ENCODE measurements around the gene CUBN.

DNA sequence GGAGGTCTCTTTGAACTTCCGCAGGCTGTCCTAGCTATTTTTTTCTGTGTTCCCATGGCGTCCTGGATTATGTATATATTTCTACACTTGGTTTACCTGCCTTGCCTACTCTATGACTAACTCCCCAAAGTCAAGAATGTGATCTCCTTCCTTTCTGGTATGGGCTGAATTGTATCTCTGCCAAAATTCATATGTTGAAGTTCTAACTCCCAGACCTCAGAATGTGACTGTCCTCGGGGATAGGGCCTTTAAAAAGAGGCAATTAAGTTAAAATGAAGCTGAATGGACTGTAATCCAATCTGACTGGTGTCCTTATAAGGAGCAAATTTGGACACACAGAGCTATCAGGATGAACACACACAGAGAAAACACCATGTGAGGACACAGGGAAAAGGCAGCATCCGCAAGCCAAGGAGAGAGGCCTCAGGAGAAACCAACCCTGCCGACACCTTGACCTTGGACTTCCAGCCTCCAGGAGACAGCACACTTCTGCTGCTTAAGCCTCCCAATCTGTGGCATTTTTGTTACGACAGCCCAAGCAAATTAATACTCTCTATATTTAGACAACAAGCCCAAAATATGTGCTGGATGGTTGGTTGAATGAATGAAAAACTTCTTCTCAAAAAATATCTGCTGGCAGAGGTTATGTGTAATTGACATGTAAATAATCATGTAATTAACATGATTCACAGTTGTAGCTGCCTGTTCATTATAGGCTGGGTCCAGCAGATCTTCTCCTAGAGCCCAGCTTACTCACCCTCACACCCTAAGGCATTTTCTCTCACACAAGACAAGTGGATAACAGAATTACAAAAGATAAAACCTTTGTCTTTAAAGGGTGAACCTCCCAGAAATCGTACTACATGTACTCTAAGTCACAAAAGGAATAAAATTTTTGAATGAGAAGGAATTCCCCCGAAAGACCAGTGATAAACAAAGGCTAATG is 123.7 kb downstream of the CUBN start:
- TF ChIP-seq, protein P1, sequence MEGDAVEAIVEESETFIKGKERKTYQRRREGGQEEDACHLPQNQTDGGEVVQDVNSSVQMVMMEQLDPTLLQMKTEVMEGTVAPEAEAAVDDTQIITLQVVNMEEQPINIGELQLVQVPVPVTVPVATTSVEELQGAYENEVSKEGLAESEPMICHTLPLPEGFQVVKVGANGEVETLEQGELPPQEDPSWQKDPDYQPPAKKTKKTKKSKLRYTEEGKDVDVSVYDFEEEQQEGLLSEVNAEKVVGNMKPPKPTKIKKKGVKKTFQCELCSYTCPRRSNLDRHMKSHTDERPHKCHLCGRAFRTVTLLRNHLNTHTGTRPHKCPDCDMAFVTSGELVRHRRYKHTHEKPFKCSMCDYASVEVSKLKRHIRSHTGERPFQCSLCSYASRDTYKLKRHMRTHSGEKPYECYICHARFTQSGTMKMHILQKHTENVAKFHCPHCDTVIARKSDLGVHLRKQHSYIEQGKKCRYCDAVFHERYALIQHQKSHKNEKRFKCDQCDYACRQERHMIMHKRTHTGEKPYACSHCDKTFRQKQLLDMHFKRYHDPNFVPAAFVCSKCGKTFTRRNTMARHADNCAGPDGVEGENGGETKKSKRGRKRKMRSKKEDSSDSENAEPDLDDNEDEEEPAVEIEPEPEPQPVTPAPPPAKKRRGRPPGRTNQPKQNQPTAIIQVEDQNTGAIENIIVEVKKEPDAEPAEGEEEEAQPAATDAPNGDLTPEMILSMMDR (conservative IDR thresholded peaks at IDR 0.05 in 1 of 2, IDR thresholded peaks at IDR 0.05 in 1 of 2; ENCODE audit: extremely low read depth in 1 of 2, insufficient read depth in 1 of 2, low read depth in 1 of 2, low read length in 2 of 2), result no peak
- no peak for TF ChIP-seq EZH2 (IDR thresholded peaks at IDR 0.05; ENCODE audit: borderline replicate concordance, low read length)

Data from mammary epithelial cell (primary cell).